LoVo (cell line): ENCODE measurements around the gene SLC25A10.
"Not testable (repeated sequence)": the region's sequence is repeated elsewhere in the genome, so short reads cannot be mapped to it uniquely, and the experiment has no call there.

Source experiments
- DNase-seq: peaks from one replicate; pipeline ENCODE4 v3.0.0-alpha.2; 2016; ENCODE audit warnings: low spot score

Gene SLC25A10, protein sequence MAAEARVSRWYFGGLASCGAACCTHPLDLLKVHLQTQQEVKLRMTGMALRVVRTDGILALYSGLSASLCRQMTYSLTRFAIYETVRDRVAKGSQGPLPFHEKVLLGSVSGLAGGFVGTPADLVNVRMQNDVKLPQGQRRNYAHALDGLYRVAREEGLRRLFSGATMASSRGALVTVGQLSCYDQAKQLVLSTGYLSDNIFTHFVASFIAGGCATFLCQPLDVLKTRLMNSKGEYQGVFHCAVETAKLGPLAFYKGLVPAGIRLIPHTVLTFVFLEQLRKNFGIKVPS

DNA sequence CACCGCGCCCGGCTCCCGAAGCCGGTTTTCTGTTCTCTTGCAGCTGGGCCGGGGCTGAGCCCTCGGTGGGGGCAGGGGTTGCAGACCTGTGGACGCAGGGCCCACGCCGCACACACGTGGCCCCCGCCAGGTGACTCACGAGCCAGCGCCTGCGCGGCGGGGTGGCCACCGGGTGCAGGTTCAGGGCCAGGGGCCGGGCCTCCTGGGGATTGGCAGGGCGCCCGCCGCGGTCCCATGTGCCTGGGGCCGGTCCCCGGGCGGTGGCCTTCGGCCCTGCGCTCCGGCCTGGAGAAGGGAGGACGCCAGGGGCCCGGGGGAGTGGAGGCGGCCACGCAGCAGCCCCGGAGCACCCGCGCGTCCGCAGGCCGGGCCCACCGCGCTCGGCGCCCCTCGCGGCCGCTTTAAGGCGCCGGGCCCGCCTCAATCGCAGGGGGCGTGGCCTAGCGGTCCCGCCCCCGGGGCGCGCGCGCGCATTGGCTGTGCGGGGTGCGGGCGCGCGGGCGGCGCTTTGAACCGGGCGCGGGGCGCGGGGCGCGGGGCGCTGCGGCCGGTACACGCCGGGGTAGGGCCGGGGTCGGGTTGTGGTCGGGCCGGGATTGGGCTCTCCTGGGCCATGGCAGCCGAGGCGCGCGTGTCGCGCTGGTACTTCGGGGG, at the start of gene SLC25A10:
Gene SLC25A10 (plus strand): TSS at position 471 of the 654 bp plus-strand sequence. CDS start 143 bp downstream, at position 614.
- DNase-seq, result peak; percentile 87

DNA sequence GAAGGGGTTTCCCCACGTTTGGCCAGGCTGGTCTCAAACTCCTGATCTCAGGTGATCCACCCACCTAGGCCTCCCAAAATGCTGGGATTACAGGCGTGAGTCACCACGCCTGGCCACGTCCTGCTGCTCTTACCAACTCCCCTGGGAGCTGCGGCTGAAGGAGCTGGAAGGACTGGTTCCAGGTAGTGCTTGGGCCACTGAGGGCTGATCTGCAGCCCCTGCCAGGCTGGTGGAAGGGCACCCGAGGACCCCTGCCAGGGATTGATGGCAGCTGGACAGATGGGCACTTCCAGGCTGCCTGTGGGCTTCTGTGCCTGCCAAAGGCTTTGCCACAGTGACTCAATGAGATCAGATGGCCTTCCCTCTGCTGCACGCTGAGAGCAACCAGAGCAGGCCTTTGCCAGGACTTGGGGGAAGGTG, 48.0 kb upstream of the SLC25A10 start:
- DNase-seq, result no peak

DNA sequence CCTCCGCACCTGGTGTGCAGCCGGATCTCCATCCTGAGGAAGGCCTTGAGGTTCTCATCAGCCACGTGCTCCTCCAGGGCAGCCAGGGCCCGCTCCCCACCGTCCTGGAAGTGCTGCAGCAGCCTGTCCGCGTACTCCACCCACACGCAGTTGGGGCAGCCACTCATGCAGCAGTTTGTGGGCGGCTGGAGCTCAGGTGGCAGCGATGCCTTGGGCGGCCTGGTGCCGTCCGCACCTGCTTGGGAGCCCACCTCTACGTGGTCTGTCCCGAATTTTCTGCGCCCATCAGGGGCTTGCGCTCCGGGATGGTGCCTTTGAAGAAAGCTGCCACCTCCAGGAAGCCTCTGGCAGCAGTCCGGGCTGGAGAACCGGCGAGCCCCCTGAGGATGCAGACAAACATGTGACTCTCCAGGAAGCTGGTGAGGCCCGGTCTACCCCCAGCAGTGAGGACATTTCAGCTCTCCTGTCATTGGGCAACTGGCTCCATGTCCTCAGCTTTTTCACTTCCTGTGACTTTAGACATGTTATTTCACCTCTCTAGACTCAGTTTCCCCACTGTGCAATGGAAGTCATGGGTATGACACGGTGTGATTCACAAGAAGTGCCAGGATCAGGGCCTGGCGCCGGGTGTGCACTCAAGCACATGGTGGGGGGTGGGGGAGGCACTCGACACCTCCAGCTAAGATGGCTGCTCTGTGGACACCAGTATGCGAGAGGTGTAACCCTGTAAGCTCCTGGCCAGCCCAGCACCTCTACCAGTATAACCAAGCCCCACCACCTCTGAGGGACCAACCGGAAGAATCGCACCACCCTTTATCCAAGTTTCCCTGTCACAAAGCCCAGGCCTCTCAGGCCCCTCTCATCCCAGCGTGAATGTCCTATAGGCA, 46.6 kb upstream of the SLC25A10 start:
- peak; percentile 23 for DNase-seq

DNA sequence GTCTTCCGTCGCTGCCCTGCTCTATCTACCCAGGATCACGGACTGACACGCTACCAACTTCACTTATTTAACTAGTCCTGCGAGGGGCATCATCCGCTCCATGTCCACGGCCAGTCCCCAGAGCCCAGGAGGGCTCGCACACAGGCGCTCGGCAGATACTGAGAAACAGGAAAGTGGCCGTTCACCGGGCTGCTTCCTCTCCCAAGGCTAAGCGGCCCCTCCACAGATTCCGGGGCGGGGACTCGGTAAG, 46.1 kb upstream of the SLC25A10 start:
- DNase-seq, result no peak

- DNase-seq, result peak; percentile 95
Observed at GRCh38 chr17:81666342-81667191, 45.5 kb upstream of the SLC25A10 start, which contains the start of the genes CCDC137 and OXLD1. TSS of gene CCDC137 (plus strand) at chr17:81666737. CDS start at chr17:81666767, 30 bp downstream. TSS of gene OXLD1 (minus strand) at chr17:81666605. CDS start at chr17:81666577, 28 bp downstream.

DNA sequence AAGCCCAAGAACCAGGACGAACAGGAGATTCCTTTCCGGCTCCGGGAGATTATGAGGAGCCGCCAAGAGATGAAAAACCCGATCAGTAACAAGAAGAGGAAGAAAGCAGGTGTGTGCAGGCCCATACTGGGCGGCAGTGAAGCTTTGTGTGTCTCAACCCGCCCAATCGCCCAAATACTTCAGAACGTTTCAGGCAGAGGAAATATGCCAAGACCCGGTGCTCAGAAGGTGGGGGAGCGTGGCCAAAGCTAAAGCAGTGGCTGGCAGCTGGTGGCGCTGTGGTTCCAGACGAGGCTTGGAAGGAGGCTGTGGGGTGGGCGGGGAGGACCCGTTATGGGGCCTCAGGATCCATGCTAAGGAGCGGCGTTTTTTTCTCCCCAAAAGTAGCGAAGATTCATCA, 44.3 kb upstream of the SLC25A10 start:
- no peak for DNase-seq

GRCh38 chr17:81672504-81672903, 39.6 kb upstream of the SLC25A10 start:
- DNase-seq, result no peak

DNA sequence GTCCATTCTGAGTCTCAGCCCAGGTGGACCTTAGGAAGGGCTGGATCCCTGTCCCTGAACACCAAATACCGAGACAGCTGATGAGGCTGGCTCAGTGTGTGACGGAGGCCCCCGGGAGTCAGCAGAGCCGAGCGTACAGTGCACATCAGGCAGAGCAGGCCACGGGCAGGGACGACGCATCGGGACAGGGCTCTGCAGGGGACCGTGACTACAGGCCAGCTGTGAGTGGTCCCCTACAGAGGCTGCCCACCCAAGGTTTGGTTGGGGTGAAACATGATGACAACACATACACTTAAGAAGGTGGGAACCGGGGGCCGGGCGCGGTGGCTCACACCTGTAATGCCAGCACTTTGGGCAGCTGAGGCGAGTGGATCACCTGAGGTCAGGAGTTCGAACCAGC, 39.1 kb upstream of the SLC25A10 start:
- no peak for DNase-seq

GRCh38 chr17:81673561-81674258, 38.4 kb upstream of the SLC25A10 start:
- no peak for DNase-seq

DNA sequence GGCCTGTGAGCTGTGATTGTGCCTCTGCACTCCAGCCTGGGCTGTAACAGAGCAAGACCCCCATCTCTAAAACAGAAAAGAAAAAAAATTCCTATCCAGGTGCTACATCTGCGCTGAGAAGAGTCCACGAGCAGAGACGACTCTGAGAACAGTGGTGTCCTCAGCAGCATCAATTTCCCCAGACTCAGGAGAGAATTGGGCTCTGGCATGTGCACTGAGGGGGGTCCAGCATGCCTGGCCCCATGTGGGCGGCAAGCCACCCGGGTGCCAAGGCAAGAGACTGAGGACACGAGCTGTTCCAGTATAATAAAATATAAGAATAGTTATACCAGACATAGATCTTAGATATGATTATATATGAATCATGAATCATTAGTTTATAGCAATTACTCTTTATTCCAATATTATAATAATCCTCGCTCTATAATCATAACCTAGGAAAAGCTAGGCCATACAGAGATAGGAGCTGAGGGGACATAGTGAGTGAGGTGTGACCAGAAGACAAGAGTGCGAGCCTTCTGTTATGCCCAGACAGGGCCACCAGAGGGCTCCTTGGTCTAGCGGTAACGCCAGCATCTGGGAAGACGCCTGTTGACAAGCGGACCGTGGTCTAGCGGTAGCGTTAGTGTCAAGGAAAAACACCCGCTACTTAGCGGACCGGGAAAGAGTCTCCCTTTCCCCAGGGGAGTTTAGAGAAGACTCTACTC, 36.4 kb upstream of the SLC25A10 start:
- not testable (repeated sequence) for DNase-seq

DNA sequence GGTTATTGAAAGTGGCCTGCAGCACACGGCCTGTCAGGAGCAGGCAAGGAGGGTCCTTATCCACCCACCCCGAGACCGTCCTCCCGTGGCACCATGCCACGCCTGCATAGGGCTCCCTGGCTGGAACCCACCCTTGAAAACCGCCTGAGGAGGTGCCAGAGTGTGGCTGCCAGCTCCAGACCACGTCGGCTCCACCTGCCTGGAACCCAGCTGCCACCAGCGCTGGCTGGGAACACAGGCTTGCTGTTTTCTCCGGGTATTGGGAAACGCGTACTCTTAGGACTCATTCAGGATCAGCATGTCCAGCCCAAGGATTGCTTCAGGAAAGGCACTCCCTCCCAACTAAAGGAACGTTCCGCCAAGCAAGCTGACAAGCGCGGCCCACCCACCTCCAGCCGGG, 35.2 kb upstream of the SLC25A10 start:
- DNase-seq, result no peak

- no peak for DNase-seq
Observed at GRCh38 chr17:81680150-81680549, 31.9 kb upstream of the SLC25A10 start.

GRCh38 chr17:81681672-81682071, 30.4 kb upstream of the SLC25A10 start:
- no peak for DNase-seq

DNA sequence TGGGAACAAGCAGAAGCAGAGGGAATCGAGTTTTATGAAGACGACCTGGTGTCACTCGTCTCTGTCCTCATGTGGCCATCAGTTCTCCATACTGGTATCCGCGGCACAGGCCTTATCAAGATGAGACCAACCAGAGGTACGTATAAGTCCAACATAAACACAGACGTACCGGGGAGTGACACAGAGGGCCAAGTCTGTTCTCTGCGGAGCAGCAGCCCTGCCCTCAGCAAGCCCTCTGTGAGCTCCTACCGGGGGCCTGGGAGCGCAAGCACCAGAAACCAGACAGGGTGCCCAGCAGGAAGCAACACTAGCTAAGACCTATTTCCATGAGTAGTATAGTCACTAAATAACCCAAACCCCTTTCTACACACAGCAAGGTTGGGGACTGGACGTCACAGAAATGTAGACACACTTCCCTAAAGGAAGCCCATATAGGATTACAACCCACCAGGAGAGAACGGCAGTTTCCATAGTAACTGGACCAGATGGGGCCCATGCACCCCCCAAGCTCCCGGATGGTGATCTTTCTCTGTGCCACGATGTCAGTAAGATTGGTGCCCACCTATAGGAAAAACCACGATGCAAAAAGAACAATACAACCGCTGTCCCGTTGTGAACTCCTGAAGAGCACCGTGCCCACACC, 29.4 kb upstream of the SLC25A10 start:
- no peak for DNase-seq

DNA sequence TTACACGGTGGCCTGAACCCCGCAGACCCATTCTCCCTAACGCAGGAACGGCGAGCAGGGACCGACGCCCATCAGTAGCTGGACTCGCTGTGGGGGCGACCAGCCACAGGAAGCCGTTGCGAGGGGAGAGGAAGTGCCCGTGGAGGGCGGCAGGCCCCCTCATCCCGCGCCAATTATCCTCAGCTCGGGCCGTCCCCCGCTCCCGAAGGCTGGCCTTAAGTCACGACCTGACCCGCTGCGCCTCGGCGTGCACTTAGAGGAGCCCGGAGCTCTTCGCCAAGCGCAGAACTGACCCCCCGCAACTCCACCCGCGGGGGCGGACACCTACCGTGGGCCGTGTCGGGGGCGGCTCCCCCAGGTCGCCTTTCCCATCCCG, 28.9 kb upstream of the SLC25A10 start:
- DNase-seq, result no peak

DNA sequence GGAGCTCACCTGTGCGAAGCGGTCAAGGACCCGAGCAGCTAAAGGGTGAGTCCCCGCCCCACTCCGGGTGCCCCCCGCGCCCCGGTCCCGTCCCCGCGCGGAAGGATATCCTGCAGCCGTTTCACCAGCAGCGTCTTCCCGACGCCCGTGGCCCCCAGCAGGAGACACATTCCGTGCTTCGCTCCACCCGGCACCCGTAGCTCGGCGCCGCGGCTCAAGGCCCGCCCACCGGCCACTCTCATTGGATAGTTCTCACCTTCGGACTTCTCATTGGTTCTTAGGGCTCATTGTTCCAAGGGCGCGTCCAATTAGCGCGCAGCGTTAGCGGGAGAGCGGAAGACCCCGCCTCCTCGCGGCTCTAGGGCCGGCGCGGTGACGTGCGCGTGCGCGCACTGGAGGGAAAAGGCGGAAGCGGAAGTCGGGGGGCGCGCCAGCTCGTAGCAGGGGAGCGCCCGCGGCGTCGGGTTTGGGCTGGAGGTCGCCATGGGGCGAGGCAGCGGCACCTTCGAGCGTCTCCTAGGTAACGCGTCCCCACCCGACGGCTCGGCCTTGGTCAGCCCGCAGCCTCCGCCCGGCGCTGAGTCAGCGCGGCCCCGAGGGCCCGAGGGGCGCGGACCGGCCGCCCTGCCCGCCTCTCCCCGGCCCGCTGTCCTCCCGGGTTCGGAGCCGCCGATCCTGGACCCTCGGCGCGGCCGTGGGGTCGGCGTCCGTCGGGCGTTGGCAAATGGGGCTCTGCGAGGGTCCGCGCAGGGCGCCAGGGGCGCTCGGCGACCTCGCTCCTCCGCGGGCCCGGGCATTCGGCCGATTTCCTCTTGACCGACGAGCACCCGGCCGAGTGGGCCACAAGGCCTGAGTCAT, 28.3 kb upstream of the SLC25A10 start, which contains the start of the genes ARL16 and HGS:
Gene ARL16 (minus strand): TSS at position 214 of the 858 bp plus-strand sequence. CDS start 44 bp downstream, at position 170.
Gene HGS (plus strand): TSS at position 428 of the 858 bp plus-strand sequence. CDS start 56 bp downstream, at position 484.
- peak; percentile 98 for DNase-seq

DNA sequence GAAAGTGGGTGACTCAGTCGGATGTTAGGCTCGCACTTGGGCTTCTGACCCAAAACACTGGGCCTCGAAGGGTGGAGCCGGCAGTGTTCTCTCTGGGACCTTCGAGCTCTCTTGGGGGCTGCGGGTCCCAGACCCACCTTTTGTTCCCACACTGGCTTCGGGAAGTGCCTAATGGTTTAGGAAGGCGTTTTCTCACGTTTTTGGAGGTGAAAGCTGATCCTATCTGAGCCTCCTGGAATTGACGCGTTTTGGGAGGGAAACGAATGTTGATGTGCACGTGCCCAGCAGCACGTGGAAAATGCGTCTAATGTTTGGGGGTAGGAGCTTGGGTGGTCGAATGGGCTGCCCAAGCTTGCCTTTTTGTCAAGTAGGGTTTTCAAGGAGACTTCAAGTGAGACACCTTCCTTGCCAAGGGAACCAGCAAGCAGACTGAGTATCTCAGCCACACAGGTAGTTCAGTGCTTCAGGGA, 27.6 kb upstream of the SLC25A10 start:
- no peak for DNase-seq

GRCh38 chr17:81685108-81685507, 27.0 kb upstream of the SLC25A10 start:
- DNase-seq, result no peak

GRCh38 chr17:81686614-81687013, 25.5 kb upstream of the SLC25A10 start:
- no peak for DNase-seq
